Activated CD4-positive, alpha-beta T cell treated with anti-CD3 and anti-CD28 coated beads for 1 hour (primary cell): ENCODE results near the gene GABRR3.

ENCODE experiments used
- DNase-seq: peaks from one replicate; pipeline ENCODE4 v3.0.0-alpha.2; 2020

Gene GABRR3

GRCh38 chr3:97954228-97954827 lies 80.8 kb downstream of the GABRR3 start:
- DNase-seq, result no peak

- no peak for DNase-seq
These were observed 82.2 kb downstream of the GABRR3 start for GRCh38 chr3:97952872-97953271.

GRCh38 chr3:97952280-97952679 lies 82.8 kb downstream of the GABRR3 start:
- no peak for DNase-seq

- no peak for DNase-seq
These were observed 84.8 kb downstream of the GABRR3 start for GRCh38 chr3:97950360-97950759.

GRCh38 chr3:97949743-97950142 lies 85.4 kb downstream of the GABRR3 start:
- no peak for DNase-seq

GRCh38 chr3:97949110-97949485 lies 86.0 kb downstream of the GABRR3 start:
- no peak for DNase-seq

GRCh38 chr3:97948351-97949109 lies 86.6 kb downstream of the GABRR3 start:
- DNase-seq, result no peak

- DNase-seq, result no peak
These were observed 92.1 kb downstream of the GABRR3 start for GRCh38 chr3:97942801-97943546.

- DNase-seq, result no peak
These were observed 95.1 kb downstream of the GABRR3 start for GRCh38 chr3:97940034-97940433.

- DNase-seq, result no peak
These were observed 95.7 kb downstream of the GABRR3 start for GRCh38 chr3:97939401-97939800.

GRCh38 chr3:97938444-97938843 lies 96.7 kb downstream of the GABRR3 start:
- DNase-seq, result no peak

- no peak for DNase-seq
These were observed 97.9 kb downstream of the GABRR3 start for GRCh38 chr3:97937205-97937604.

- DNase-seq, result no peak
These were observed 99.3 kb downstream of the GABRR3 start for GRCh38 chr3:97935842-97936241.
